NCI-H460 (cell line): ENCODE results near the gene FOXD1. TPM values are rescaled to one million over a fixed set of nuclear protein-coding genes. Genes with fewer than 3 reads are reported as not detected.
A peak's percentile ranks its signal among the peaks of the same experiment; 100 is the strongest.
"Not testable (repeated sequence)": the region's sequence is repeated elsewhere in the genome, so short reads cannot be mapped to it uniquely, and the experiment has no call there.

Experiments used
- DNase-seq: peaks from one replicate; pipeline ENCODE4 v3.0.0-alpha.2; 2016; ENCODE audit warnings: low read depth; ENCODE audit errors: extremely low read depth
- total RNA-seq: library from RNA; depleted of rRNA; stranded (reverse); fragments of >200 nt; shearing (Covaris generic); gene quantifications from 2 replicates; pipeline ENCODE4 v1.2.3, GENCODE V29; 2014

FOXD1 gene
- total RNA-seq, 1 experiment from 2014 or later, result 16.6 TPM

- DNase-seq, result no peak
These were observed 15.6 kb upstream of the FOXD1 start for GRCh38 chr5:73464016-73464745.

GRCh38 chr5:73460133-73460532, 11.6 kb upstream of the FOXD1 start:
- DNase-seq, result no peak

GRCh38 chr5:73459366-73459765, 10.8 kb upstream of the FOXD1 start:
- no peak for DNase-seq

GRCh38 chr5:73456462-73456861, 7.9 kb upstream of the FOXD1 start:
- DNase-seq, result not testable (repeated sequence)

- DNase-seq, result peak; percentile 71
These were observed 5.9 kb upstream of the FOXD1 start for GRCh38 chr5:73454379-73455036.

GRCh38 chr5:73452215-73452614, 3.6 kb upstream of the FOXD1 start:
- no peak for DNase-seq

GRCh38 chr5:73451224-73452130, 2.9 kb upstream of the FOXD1 start:
- DNase-seq, result peak; percentile 53

- no peak for DNase-seq
These were observed 2.2 kb upstream of the FOXD1 start for GRCh38 chr5:73450672-73451223.

- no peak for DNase-seq
These were observed 1.6 kb upstream of the FOXD1 start for GRCh38 chr5:73450137-73450536.

GRCh38 chr5:73447530-73448462, 781 bp downstream of the FOXD1 start:
- DNase-seq, result peak; percentile 36

GRCh38 chr5:73446631-73447529, 1.7 kb downstream of the FOXD1 start:
- DNase-seq, result no peak

- DNase-seq, result no peak
These were observed 2.6 kb downstream of the FOXD1 start for GRCh38 chr5:73445665-73446630.

GRCh38 chr5:73444499-73445438, 3.8 kb downstream of the FOXD1 start:
- no peak for DNase-seq

- no peak for DNase-seq
These were observed 4.6 kb downstream of the FOXD1 start for GRCh38 chr5:73443829-73444498.

GRCh38 chr5:73442996-73443627, 5.5 kb downstream of the FOXD1 start:
- no peak for DNase-seq
